Umbilical cord (tissue), 2 donors: ENCODE measurements around the gene THSD4. TPM values are rescaled to one million over a fixed set of nuclear protein-coding genes. Genes with fewer than 3 reads are reported as not detected.

Source experiments
- DNase-seq: peaks from one replicate; pipeline ENCODE4 v3.0.0-alpha.2; 2015; ENCODE audit warnings: low spot score
- total RNA-seq: library from RNA; depleted of rRNA; stranded (reverse); fragments of >200 nt; gene quantifications from one replicate; pipeline ENCODE4 v1.2.3, GENCODE V29; 2014; ENCODE audit warnings: low replicate concordance; ENCODE audit not compliant: insufficient read depth

The THSD4 gene
- total RNA-seq, 1 donor from 2014 or later: 9.1 TPM

GRCh38 chr15:71449363-71449762 is 334.1 kb downstream of the THSD4 start:
- DNase-seq: no peak

DNA sequence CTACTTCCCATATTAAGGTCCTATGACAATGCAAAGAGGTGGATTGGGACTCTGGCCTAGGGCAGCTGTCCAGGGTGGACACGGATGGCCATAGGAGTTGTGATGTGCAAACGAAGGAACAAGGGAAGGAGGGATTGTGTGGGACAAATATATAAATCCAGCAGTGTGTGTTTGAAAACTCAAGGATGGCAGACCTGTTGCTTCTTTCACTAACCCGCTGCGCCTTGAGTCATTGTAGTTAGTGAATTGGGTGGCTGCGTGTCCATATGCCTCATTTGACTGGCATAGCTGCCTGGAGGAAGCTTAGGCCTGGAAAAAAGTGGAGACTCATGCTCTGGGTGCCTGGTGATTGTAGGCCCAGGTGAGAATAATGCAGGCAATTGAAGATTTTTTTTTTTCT is 334.7 kb downstream of the THSD4 start:
- DNase-seq: no peak

DNA sequence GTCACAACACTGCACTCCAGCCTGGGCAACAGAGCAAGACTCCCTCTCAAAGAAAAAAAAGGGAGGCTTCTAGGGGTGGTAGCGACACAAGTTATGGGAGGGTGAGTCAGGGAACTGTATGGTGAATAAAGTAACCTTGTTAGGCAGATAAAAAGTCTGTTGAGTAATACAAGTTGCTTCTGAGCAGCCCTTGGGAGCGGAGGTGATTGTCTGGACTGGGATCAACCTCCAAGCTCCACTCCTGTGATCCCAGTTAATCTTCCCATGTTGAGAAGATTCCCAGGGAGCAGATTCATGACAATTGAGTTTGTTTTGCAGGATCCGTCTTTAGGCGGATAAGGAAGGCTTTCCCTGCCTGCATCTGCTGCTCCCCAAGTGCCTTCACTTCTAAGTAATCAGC is 335.9 kb downstream of the THSD4 start:
- DNase-seq: no peak

DNA sequence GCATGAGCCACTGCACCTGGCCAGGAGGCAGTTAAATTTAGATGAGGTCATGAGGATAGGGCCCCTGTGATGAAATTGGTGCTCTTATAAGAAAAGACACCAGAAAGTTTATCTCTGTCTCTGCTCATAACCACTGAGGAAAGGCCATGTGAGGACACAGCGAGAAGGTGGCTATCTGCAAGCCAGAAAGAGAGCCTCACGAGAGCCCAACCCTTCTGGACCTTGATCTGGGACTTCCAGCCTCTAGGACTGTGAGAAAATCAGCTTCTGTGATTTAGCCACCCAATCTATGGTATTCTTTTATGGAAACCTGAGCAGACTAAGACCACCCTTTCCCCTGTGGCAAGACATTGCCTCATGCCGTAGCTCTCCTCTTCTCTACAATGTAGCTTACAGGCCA is 337.6 kb downstream of the THSD4 start:
- no peak for DNase-seq

DNA sequence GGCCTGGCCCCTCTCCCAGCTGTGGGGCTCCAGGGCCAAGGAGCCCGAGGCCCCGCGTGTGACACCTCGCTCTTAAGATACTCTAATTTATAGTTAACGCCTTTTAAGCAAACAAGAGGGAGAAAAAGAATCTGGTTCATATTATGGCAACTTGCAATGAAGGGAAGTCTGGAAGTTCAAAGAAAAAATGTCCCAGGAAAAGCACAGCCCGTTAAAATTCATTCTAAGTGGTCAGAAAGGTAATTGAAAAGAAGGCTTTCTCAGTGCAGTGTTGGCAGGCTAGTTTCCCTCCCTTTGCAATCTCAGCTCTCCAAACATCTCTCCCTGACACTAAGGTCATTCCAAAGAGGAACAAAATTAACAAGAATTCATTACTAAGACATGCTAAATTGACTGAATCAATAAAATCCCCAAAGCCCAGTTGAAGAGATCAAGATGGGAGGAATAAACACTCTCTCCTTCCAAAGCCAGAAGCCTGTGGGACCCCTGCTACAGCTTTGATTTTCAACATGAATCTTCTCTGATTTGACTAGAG is 339.3 kb downstream of the THSD4 start:
- no peak for DNase-seq

GRCh38 chr15:71455107-71455506 is 339.8 kb downstream of the THSD4 start:
- DNase-seq: no peak

DNA sequence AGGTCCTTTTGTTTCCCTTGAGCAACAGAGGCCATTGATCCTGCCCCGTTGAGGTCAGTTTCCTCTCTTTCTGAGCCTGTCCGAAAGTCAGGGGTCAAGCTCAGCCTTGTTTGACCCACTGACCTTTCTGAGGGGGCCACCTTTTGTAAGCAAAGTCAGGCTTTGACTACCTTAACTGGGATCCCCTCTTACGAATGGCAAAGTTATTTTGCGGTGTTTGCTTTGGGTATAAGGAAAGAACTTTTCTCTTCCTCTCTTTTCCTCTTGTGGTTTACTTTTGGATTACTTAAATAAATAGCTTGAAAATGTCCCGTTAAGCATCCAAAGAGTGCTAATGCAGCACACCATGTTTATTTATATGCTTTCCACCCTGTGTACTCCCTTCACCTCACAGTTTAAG is 340.6 kb downstream of the THSD4 start:
- DNase-seq: no peak

- DNase-seq: no peak
Measured at GRCh38 chr15:71456362-71456761, 341.1 kb downstream of the THSD4 start.

DNA sequence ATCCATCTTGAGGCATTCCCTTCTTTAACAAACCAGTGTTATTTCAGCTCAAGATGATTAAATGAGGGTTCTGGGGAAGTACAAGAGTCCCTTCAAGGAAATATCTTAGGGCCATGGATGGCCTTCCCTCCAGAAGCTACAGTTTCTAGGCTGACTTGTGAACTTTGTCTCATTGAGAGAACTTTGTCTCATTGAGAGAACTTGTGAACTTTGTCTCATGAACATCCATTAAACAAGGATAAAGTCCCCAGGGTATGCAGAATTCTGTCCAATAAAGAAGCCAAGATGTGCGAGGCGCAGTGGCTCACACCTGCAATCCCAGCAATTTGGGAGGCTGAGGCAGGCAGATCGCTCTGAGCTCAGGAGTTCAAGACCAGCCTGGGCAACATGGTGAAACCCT is 341.5 kb downstream of the THSD4 start:
- DNase-seq: no peak

DNA sequence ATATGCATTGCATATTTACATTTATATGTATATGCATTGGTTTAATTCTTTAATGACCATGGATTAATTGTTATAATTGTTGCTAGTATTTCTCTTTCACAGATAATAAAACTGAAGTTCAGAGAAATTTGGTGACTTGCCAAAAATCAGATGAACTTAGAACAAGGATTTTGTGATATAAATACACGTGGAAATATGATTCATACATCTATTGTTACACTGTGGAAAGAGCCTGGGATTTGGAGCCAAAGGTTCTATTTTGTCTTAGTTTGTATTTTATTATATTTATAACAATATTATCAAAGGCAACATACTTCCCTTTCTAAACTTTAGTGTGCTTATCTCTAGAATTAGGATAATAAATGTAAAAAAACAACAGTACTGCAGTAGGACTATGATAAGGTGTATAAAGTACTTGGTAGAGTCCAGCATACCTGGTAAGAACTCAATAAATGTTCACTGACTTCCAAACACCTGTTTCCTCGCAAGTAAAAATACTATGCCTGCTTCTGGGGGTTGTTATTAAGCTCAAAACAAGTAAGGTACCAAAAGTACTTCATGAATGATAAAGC is 342.9 kb downstream of the THSD4 start:
- no peak for DNase-seq

DNA sequence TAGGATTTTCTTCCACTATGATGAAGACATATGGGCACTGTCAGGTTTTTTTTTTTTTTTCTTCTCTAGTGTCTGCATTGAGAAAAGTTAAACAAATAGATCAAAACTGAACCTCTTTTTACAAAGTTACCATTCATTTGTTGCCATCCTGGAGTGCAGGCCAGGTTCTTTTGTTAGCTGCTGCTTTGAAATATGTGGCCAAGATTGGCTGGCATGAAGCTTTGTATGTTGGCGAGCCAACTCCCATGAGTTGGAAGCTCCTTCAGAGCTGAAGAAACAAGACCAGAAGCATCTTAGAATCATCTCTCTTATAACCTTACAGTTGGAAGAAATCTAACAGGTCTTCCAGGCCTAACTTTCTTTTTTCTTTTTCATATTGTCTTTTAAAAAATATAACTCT is 346.5 kb downstream of the THSD4 start:
- DNase-seq: no peak

- DNase-seq: no peak
Measured at GRCh38 chr15:71462638-71463037, 347.4 kb downstream of the THSD4 start.

DNA sequence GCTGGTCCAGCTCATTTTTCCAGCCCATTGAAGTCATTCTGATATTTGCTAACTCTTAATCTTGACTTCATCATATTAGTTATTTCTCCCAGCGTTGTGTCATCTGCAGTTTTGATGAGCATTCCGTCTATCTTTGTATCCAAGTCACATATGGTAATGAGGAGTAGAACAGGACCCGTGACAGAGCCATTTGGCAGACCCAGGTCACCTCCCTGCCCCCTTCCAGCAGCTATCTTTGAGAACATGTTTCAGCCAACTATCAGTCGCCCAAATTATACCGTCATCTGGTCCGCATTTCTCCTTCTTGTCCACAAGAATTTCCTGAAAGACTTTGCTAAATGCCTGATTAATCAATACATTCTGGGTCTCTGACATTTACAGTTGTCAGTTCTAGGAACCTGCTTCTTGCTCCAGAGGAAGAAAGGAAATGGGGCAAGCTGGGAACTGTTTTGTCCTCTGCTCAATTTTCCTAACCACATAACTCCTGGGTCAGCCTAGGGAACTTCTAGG is 347.9 kb downstream of the THSD4 start:
- DNase-seq: no peak

DNA sequence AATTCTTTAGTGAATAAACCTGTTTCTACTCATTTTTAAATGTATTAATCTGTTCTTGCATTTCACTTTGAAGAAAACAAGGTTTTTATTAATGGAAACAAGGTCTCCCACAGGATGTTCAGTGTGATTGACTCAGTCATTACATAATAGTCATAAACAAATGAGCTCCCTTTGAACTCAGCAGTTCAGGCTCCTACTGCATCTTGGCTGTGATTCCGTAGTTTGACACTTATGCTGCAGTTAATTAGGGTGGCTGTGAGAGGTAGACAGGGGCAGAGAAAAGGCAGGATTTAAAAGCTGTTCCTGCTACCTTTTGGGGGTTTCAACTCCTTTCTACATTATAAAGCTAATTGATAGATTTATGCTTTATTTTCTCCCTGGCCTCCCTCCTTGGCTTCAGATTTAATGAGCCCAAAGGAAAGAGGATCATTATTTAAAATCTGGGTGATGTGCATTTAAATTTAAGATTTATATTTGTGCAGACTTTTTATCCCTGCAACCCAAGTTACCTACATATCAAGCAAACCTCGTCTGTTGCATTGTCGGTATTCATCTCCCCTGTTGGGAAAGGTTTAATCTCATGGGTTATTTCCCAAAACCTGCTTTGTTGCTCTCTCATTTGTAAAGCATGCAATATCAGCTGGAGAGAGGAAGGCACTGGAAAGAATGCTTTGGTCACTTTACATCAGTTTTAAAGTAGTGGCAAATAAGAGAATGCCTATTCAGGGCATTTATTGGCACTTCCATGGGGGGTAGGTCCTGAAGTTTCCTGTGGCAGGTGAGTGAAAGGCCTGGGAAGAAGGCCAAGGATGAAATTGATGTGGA is 350.1 kb downstream of the THSD4 start:
- DNase-seq: no peak

DNA sequence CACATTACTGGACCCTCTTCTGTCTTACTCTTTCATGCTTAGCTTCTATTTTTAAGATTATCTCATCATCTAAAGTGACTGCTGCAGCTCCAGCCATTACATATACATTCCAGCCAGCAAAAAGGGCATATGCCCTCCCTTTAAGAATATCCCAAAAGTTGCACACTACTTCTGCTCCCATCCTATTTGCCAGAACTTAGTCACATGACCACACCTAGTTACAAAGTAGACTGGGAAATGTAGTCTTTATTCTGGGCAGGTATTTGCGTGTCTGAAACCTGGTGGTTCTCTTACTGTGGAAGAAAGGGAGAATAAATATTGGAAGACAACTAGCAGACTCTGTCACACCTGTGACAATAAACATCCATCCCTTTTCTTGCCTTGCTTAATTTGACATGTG is 353.4 kb downstream of the THSD4 start:
- DNase-seq: no peak

DNA sequence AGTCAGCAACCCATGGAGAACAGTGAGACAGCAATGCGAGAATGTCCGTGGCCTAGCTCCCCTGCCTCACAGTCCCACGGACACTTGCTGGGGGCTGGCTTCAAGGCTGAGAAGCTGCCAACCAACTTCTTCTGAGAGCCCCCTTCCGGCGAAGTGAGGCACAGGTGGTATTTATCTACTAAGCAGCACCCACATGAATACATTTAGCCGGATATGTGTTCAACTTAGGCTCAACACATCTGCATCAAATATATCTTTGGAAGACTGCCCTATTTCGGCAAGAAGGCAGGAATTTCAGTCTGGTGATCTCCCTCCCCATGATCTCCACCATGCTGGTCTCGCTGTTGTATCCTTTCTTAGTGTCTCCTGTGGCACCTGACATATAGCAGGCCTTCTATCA is 354.1 kb downstream of the THSD4 start:
- DNase-seq: no peak

DNA sequence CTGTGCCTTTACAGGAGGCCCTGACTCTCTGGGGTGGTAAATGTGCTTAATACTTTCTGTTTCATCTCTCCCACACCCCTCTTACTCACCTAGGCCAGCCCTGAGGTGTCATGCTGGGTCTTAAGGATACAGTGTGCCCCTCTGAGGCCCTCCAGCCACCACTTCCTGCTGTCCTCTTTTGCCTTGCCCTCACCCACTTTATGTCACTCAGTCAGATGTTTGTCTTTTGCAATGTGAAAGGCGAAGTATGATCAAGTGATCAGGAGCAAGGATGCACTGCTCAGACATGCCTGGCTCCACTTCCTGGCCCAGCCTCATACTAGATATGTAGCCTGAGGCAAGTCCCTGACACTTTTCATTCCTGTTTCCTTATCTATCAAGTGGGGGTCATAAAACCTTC is 356.1 kb downstream of the THSD4 start:
- no peak for DNase-seq

DNA sequence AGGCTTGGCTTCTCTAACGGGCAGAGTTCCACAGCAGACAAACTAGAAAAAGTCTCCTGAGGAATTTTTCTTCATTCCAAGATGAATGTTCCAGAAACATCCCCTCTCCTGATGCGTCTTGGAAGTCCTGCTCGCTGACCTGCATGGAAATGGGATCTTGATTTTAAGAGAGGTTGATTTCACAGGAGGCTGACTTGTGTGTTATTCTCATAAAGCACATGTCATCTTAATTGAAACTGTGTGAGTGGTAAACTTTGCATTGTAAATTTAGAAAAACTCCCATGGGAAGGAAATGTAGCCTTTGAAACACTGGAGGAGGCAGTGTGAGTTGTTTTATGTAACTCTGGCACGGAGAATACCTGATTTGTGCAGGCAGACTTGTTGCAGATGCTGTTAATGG is 357.3 kb downstream of the THSD4 start:
- peak; percentile 7 for DNase-seq

- DNase-seq: no peak
Measured at GRCh38 chr15:71473751-71474150, 358.5 kb downstream of the THSD4 start.

GRCh38 chr15:71476823-71477222 is 361.6 kb downstream of the THSD4 start:
- no peak for DNase-seq

DNA sequence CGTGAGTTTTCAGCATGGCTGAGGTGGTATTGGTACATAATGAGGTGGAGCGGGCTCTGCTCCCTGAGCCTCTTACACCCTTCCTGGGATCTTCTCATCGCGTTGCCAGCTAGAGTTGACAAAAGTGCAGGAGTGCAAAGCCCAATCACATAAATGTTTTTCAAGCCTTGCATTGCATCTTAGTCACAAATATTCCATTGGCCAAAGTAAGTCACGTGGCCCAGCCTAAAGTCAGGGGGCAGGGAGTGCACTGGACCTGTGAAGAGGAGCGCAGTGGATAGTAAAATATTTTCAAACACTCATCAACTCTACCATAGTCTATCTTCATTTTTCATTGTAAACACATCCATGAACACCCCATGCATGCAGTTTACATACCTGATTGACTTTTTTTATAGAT is 365.3 kb downstream of the THSD4 start:
- no peak for DNase-seq

GRCh38 chr15:71484080-71484479 is 368.8 kb downstream of the THSD4 start:
- DNase-seq: no peak

- DNase-seq: no peak
Measured at GRCh38 chr15:71485094-71485693, 369.9 kb downstream of the THSD4 start.
